GM12878 (cell line): ENCODE measurements around the gene SCAMP4. TPM values are rescaled to one million over a fixed set of nuclear protein-coding genes. Genes with fewer than 3 reads are reported as not detected.

ENCODE experiments used
- BCL11A ChIP-seq: IDR thresholded peaks from 2 replicates; pipeline ENCODE4 v1.6.1; 2011; ENCODE audit warnings: low read depth, low read length
- CBX5 ChIP-seq: sonication (generic); IDR thresholded peaks from 2 replicates; pipeline ENCODE4 v1.6.1; 2016; ENCODE audit warnings: low read depth, moderate library complexity, mild to moderate bottlenecking, inconsistent platforms
- CHD4 ChIP-seq: fragments of 200-600 bp; sonication (generic); IDR thresholded peaks from 2 replicates; pipeline ENCODE4 v1.6.1; 2016; ENCODE audit warnings: mild to moderate bottlenecking
- CTCF ChIP-seq, 3 experiments: IDR thresholded peaks in 2 of 3; conservative IDR thresholded peaks in 1 of 3; 2 replicates each; pipeline ENCODE4 v1.5.1; 2011; ENCODE audit warnings: low read depth in 3 of 3, low read length in 3 of 3, mild to moderate bottlenecking in 3 of 3, control low read depth in 2 of 3, moderate library complexity in 2 of 3, inconsistent platforms in 1 of 3, mixed read lengths in 1 of 3; ENCODE audit not compliant: control insufficient read depth in 2 of 3, insufficient read depth in 1 of 3; ENCODE audit errors: extremely low read depth in 1 of 3
- EGR1 ChIP-seq, 2 experiments: IDR thresholded peaks; 1 replicate in 1 of 2; 2 replicates in 1 of 2; pipeline ENCODE4 v1.6.1; 2011 to 2012; ENCODE audit warnings: low read depth in 2 of 2, low read length in 2 of 2, borderline replicate concordance in 1 of 2, mild to moderate bottlenecking in 1 of 2, moderate library complexity in 1 of 2
- FOS ChIP-seq: IDR thresholded peaks from 3 replicates; pipeline ENCODE4 v1.6.1; 2011; ENCODE audit warnings: borderline replicate concordance; ENCODE audit not compliant: insufficient read length; ENCODE audit errors: extremely low read depth
- HDAC2 ChIP-seq: fragments of 200-600 bp; sonication (generic); IDR thresholded peaks from 2 replicates; pipeline ENCODE4 v1.6.1; 2017
- IRF4 ChIP-seq: IDR thresholded peaks from 2 replicates; pipeline ENCODE4 v1.6.1; 2011; ENCODE audit warnings: low read depth, low read length
- IRF5 ChIP-seq: fragments of 450-650 bp; IDR thresholded peaks from 2 replicates; pipeline ENCODE4 v1.6.1; 2017; ENCODE audit warnings: borderline replicate concordance
- MYC ChIP-seq: IDR thresholded peaks from 2 replicates; pipeline ENCODE4 v1.6.1; 2011; ENCODE audit warnings: mild to moderate bottlenecking, low read length, moderate library complexity, inconsistent platforms; ENCODE audit not compliant: insufficient read depth, insufficient replicate concordance, insufficient read length, severe bottlenecking
- NFYA ChIP-seq: IDR thresholded peaks from 2 replicates; pipeline ENCODE4 v1.6.1; 2011; ENCODE audit warnings: low read depth, mild to moderate bottlenecking, low read length, improper control_type of control experiment, borderline replicate concordance
- NRF1 ChIP-seq: conservative IDR thresholded peaks from 2 replicates; pipeline ENCODE4 v1.6.1; 2011; ENCODE audit warnings: mild to moderate bottlenecking, low read depth, low read length, improper control_type of control experiment
- PKNOX1 ChIP-seq: fragments of 450-650 bp; IDR thresholded peaks from 2 replicates; pipeline ENCODE4 v1.6.1; 2016; ENCODE audit warnings: mild to moderate bottlenecking
- POU2F2 ChIP-seq: IDR thresholded peaks from 3 replicates; pipeline ENCODE4 v1.6.1; 2011; ENCODE audit warnings: low read depth, mild to moderate bottlenecking, low read length, borderline replicate concordance
- RCOR1 ChIP-seq: conservative IDR thresholded peaks from 2 replicates; pipeline ENCODE4 v1.6.1; 2012; ENCODE audit warnings: low read depth, low read length, improper control_type of control experiment
- RELA ChIP-seq: fragments of 450-650 bp; IDR thresholded peaks from 2 replicates; pipeline ENCODE4 v1.8.0; 2014; ENCODE audit warnings: borderline replicate concordance; ENCODE audit not compliant: partially characterized antibody
- SMC3 ChIP-seq: IDR thresholded peaks from 2 replicates; pipeline ENCODE4 v1.6.1; 2011; ENCODE audit warnings: low read length, improper control_type of control experiment, borderline replicate concordance
- SREBF2 ChIP-seq: IDR thresholded peaks from 2 replicates; pipeline ENCODE4 v1.6.1; 2012; ENCODE audit warnings: mild to moderate bottlenecking, low read length
- SUPT20H ChIP-seq: IDR thresholded peaks from 2 replicates; pipeline ENCODE4 v1.6.1; 2011; ENCODE audit warnings: low read depth, mild to moderate bottlenecking, low read length, moderate library complexity, borderline replicate concordance; ENCODE audit not compliant: control insufficient read depth
- SUZ12 ChIP-seq: fragments of 200-600 bp; sonication (generic); IDR thresholded peaks from one replicate; pipeline ENCODE4 v1.6.1; 2018; ENCODE audit warnings: antibody characterized with exemption, mild to moderate bottlenecking; ENCODE audit not compliant: unreplicated experiment
- ZBTB11 ChIP-seq: fragments of 450-650 bp; formaldehyde crosslinking; IDR thresholded peaks from 2 replicates; pipeline ENCODE4 v1.5.0; 2022; ENCODE audit warnings: mild to moderate bottlenecking, missing genetic modification characterization
- ZSCAN29 ChIP-seq: fragments of 450-650 bp; IDR thresholded peaks from 2 replicates; pipeline ENCODE4 v1.6.1; 2017; ENCODE audit warnings: mild to moderate bottlenecking, moderate library complexity
- polyA plus RNA-seq, 11 experiments: library from polyadenylated mRNA; depleted of rRNA in 4 of 11; unstranded in 6 of 11; stranded (reverse) in 5 of 11; fragments of >200 nt; fragmentation: Nextera tagmentation in 4 of 11; fragmentation: Illumina TruSeq in 1 of 11; extraction: Ambion mirVana in 4 of 11; extraction: Trizol in 1 of 11; gene quantifications; 1 replicate in 1 of 11; 2 replicates in 10 of 11; pipeline versions ENCODE4 v1.2.1 to v1.2.3, GENCODE V29; 2011 to 2016; ENCODE audit warnings: inconsistent platforms in 2 of 11, missing spikeins in 2 of 11, low read depth in 1 of 11
- total RNA-seq, 4 experiments: library from RNA; depleted of rRNA in 3 of 4; stranded (reverse); fragments of >200 nt in 3 of 4; fragmentation: Illumina TruSeq in 1 of 4; extraction: Trizol in 1 of 4; gene quantifications; 2 replicates each; pipeline versions ENCODE4 v1.2.1 to v1.2.3, GENCODE V29; 2013 to 2021

SCAMP4 gene
- total and polyA plus RNA-seq, 10 of the 15 experiments (the other 5 are each of a cell fraction or from before 2014, with no cell fraction given): 0.63 to 34.7 (median 12.8) TPM

GRCh38 chr19:1863638-1864479, 41.3 kb upstream of the SCAMP4 start (continued):
- TF ChIP-seq IRF5 (no peak), CHD4 (no peak), ZSCAN29 (no peak), CTCF (IDR thresholded peaks at IDR 0.05 in 2 of 3, conservative IDR thresholded peaks at IDR 0.05 in 1 of 3; ENCODE audit: control insufficient read depth in 2 of 3, extremely low read depth in 1 of 3, insufficient read depth in 1 of 3, low read depth in 3 of 3, low read length in 3 of 3) (no peak), SMC3 (no peak), CBX5 (no peak), EGR1 (IDR thresholded peaks at IDR 0.05; ENCODE audit: borderline replicate concordance in 1 of 2, low read depth in 2 of 2, low read length in 2 of 2) (peak in 1 of 2 experiments; percentile 95; a peak in 2 of 3 replicates), FOS (no peak), PKNOX1 (no peak), MYC (peak; percentile 100), ZBTB11 (CRISPR knock-in tag) (no peak), SREBF2 (no peak), POU2F2 (peak; percentile 51; the same call in 1 of the 3 replicates), NFYA (no peak), HDAC2 (no peak), SUPT20H (no peak), NRF1 (no peak), RELA (peak; percentile 42), SUZ12 (no peak), BCL11A (no peak), RCOR1 (no peak), IRF4 (no peak)
